GM18870 (cell line): Measurements from ENCODE around the gene TLCD3B.
"Not testable (repeated sequence)": the region's sequence is repeated elsewhere in the genome, so short reads cannot be mapped to it uniquely, and the experiment has no call there.

Experiments
- ATAC-seq: cut with Tn5 transposase; IDR thresholded peaks from one replicate; pipeline ENCODE4 v1.9.1; 2021; ENCODE audit warnings: moderate library complexity; ENCODE audit not compliant: unreplicated experiment

Gene TLCD3B

GRCh38 chr16:30063278-30063892 lies 32.3 kb upstream of the TLCD3B start:
- no peak for ATAC-seq

- ATAC-seq: no peak
These were observed 29.9 kb upstream of the TLCD3B start for GRCh38 chr16:30060836-30061554.

- no peak for ATAC-seq
These were observed 29.3 kb upstream of the TLCD3B start for GRCh38 chr16:30060346-30060745.

- ATAC-seq: no peak
These were observed 24.0 kb upstream of the TLCD3B start for GRCh38 chr16:30054959-30055553.

- ATAC-seq: no peak
These were observed 23.4 kb upstream of the TLCD3B start for GRCh38 chr16:30054451-30054850.

GRCh38 chr16:30053376-30054015 lies 22.4 kb upstream of the TLCD3B start:
- no peak for ATAC-seq

- no peak for ATAC-seq
These were observed 21.8 kb upstream of the TLCD3B start for GRCh38 chr16:30052671-30053372.

- no peak for ATAC-seq
These were observed 20.4 kb upstream of the TLCD3B start for GRCh38 chr16:30051518-30051917.

GRCh38 chr16:30049871-30050270 lies 18.8 kb upstream of the TLCD3B start:
- ATAC-seq: no peak

- no peak for ATAC-seq
These were observed 15.5 kb upstream of the TLCD3B start for GRCh38 chr16:30046588-30046987.

GRCh38 chr16:30046178-30046577 lies 15.1 kb upstream of the TLCD3B start:
- ATAC-seq: no peak

- no peak for ATAC-seq
These were observed 10.8 kb upstream of the TLCD3B start for GRCh38 chr16:30041841-30042240.

- not testable (repeated sequence) for ATAC-seq
These were observed 9.6 kb upstream of the TLCD3B start for GRCh38 chr16:30040690-30041089.

GRCh38 chr16:30040221-30040620 lies 9.2 kb upstream of the TLCD3B start:
- no peak for ATAC-seq

- no peak for ATAC-seq
These were observed 2.2 kb upstream of the TLCD3B start for GRCh38 chr16:30033270-30033669.

GRCh38 chr16:30032083-30032819 lies 1.2 kb upstream of the TLCD3B start:
- no peak for ATAC-seq

- ATAC-seq: no peak
These were observed 427 bp upstream of the TLCD3B start for GRCh38 chr16:30031477-30031918.

- ATAC-seq: no peak
These were observed 923 bp downstream of the TLCD3B start for GRCh38 chr16:30030011-30030685.

GRCh38 chr16:30028438-30029076 lies 2.5 kb downstream of the TLCD3B start:
- no peak for ATAC-seq
